HL-60 (cell line): ENCODE measurements around the gene HOXA7.

Experiments used
- GABPA ChIP-seq: IDR thresholded peaks from 2 replicates; pipeline ENCODE4 v1.6.1; 2012; ENCODE audit warnings: low read depth
- POLR2AphosphoS5 ChIP-seq: IDR thresholded peaks from 2 replicates; pipeline ENCODE4 v1.6.1; 2012; ENCODE audit warnings: low read depth
- REST ChIP-seq: IDR thresholded peaks from 2 replicates; pipeline ENCODE4 v1.6.1; 2012; ENCODE audit warnings: low read depth; ENCODE audit not compliant: insufficient replicate concordance
- SPI1 ChIP-seq: IDR thresholded peaks from 2 replicates; pipeline ENCODE4 v1.6.1; 2012; ENCODE audit warnings: low read depth, mild to moderate bottlenecking, borderline replicate concordance
- TF ChIP-seq, protein P1 (sequence below): IDR thresholded peaks from one replicate; pipeline ENCODE4 v1.5.1; 2011; ENCODE audit warnings: low read length, control low read depth, inconsistent platforms; ENCODE audit not compliant: insufficient read depth

DNA sequence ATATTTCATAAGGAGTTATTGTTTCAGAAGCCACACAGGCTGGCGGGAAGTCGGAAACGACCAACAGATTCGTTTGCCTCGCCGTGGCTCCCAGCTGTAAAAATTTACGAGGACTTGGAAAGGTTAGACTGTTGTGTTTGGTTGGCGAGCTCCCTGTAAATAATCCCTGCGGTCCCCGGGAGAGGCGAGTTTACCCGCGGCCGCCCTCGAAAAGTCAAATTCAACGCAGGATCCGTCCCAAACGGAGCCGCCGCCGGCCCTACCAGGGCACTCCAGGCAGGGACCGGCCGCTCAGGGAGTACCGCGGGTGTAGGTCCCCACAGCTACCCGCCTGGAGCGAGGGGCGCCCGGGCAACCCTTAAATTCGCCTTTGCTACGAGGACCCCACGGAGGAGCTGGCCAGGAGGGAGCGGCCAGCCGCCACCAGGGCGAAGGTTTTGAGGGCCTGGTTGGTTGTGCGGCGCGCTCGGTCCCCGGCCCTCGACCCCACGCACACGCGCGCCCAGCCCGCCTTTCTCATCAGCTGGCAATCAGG is 9.6 kb upstream of the HOXA7 start:
- TF ChIP-seq, protein P1, sequence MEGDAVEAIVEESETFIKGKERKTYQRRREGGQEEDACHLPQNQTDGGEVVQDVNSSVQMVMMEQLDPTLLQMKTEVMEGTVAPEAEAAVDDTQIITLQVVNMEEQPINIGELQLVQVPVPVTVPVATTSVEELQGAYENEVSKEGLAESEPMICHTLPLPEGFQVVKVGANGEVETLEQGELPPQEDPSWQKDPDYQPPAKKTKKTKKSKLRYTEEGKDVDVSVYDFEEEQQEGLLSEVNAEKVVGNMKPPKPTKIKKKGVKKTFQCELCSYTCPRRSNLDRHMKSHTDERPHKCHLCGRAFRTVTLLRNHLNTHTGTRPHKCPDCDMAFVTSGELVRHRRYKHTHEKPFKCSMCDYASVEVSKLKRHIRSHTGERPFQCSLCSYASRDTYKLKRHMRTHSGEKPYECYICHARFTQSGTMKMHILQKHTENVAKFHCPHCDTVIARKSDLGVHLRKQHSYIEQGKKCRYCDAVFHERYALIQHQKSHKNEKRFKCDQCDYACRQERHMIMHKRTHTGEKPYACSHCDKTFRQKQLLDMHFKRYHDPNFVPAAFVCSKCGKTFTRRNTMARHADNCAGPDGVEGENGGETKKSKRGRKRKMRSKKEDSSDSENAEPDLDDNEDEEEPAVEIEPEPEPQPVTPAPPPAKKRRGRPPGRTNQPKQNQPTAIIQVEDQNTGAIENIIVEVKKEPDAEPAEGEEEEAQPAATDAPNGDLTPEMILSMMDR = no peak
- TF ChIP-seq POLR2AphosphoS5 (no peak), REST (no peak), SPI1 (no peak), GABPA (no peak)
